CD14-positive monocyte (primary cell): Measurements from ENCODE around the gene WDR33. TPM values are rescaled to one million over a fixed set of nuclear protein-coding genes. Genes with fewer than 3 reads are reported as not detected.

Experiments used
- DNase-seq, 3 donors: peaks; one replicate each; pipeline ENCODE4 v3.0.0-alpha.2; 2011 to 2022
- H2AFZ ChIP-seq: 2 replicates; pipeline ENCODE4 v1.6.0; 2012; ENCODE audit warnings: mild to moderate bottlenecking, low read depth, low read length, inconsistent platforms; ENCODE audit not compliant: insufficient read depth, poor library complexity, severe bottlenecking
- H3K27ac ChIP-seq, 2 donors: 1 replicate in 1 of 2; 2 replicates in 1 of 2; pipeline ENCODE4 v1.5.1; 2012 to 2013; ENCODE audit warnings: low read length in 2 of 2, control low read depth in 1 of 2, inconsistent platforms in 1 of 2, low read depth in 1 of 2, mild to moderate bottlenecking in 1 of 2
- H3K27me3 ChIP-seq, 2 donors: one replicate each; pipeline versions ENCODE4 v1.6.0 to v1.6.1; 2011 to 2013; ENCODE audit warnings: low read length in 2 of 2; ENCODE audit not compliant: control insufficient read depth in 2 of 2, insufficient read depth in 2 of 2
- H3K36me3 ChIP-seq, 2 donors: replicated peaks in 1 of 2; 1 replicate in 1 of 2; 2 replicates in 1 of 2; pipeline versions ENCODE4 v1.5.1 to v1.6.1; 2012 to 2013; ENCODE audit warnings: low read length in 2 of 2, control low read depth in 1 of 2, inconsistent platforms in 1 of 2, mild to moderate bottlenecking in 1 of 2; ENCODE audit not compliant: insufficient read depth in 2 of 2, control insufficient read depth in 1 of 2
- H3K4me1 ChIP-seq, 2 donors: 1 replicate in 1 of 2; 2 replicates in 1 of 2; pipeline versions ENCODE4 v1.5.1 to v1.6.1; 2012 to 2013; ENCODE audit warnings: low read length in 2 of 2, control low read depth in 1 of 2, inconsistent platforms in 1 of 2, mild to moderate bottlenecking in 1 of 2, moderate library complexity in 1 of 2; ENCODE audit not compliant: insufficient read depth in 2 of 2, control insufficient read depth in 1 of 2
- H3K4me2 ChIP-seq: replicated peaks from 2 replicates; pipeline ENCODE3; 2012; ENCODE audit warnings: low read length, moderate library complexity, mild to moderate bottlenecking; ENCODE audit not compliant: poor library complexity, severe bottlenecking; ENCODE audit errors: extremely low read depth
- H3K4me3 ChIP-seq, 3 experiments: fragments of 200-600 bp in 1 of 3; sonication (generic) in 1 of 3; replicated peaks in 1 of 3; 1 replicate in 2 of 3; 2 replicates in 1 of 3; pipeline ENCODE4 v1.5.1; 2011 to 2013; ENCODE audit warnings: low read length in 3 of 3, mild to moderate bottlenecking in 3 of 3, control low read depth in 2 of 3, low read depth in 2 of 3, inconsistent platforms in 1 of 3, moderate library complexity in 1 of 3
- H3K79me2 ChIP-seq: 2 replicates; pipeline ENCODE4 v1.6.0; 2012; ENCODE audit warnings: mild to moderate bottlenecking, control low read depth, inconsistent platforms, low read length, moderate library complexity; ENCODE audit not compliant: insufficient read depth
- H3K9ac ChIP-seq: 2 replicates; pipeline ENCODE4 v1.6.0; 2017; ENCODE audit warnings: low read length, mild to moderate bottlenecking; ENCODE audit not compliant: insufficient read depth, poor library complexity, severe bottlenecking
- H3K9me3 ChIP-seq, 2 donors: replicated peaks in 1 of 2; 1 replicate in 1 of 2; 2 replicates in 1 of 2; pipeline versions ENCODE4 v1.5.1 to v1.6.1; 2012 to 2013; ENCODE audit warnings: low read length in 2 of 2, control low read depth in 1 of 2; ENCODE audit not compliant: control insufficient read depth in 1 of 2, insufficient read depth in 1 of 2
- H4K20me1 ChIP-seq: 2 replicates; pipeline ENCODE4 v1.6.0; 2012; ENCODE audit warnings: mild to moderate bottlenecking, low read length, control low read depth, moderate library complexity; ENCODE audit not compliant: insufficient read depth
- H3K27ac Mint-ChIP-seq, 7 donors: one replicate each; pipeline ENCODE4 v1.8.0; 2020; ENCODE audit warnings: mild to moderate bottlenecking in 7 of 7, mixed read lengths in 7 of 7, moderate library complexity in 6 of 7, inconsistent platforms in 2 of 7
- H3K27me3 Mint-ChIP-seq, 3 donors: one replicate each; pipeline ENCODE4 v1.8.0; 2021 to 2022; ENCODE audit warnings: low read depth in 3 of 3, mild to moderate bottlenecking in 3 of 3, mixed read lengths in 3 of 3, moderate library complexity in 3 of 3, inconsistent platforms in 1 of 3
- H3K36me3 Mint-ChIP-seq, 2 donors: one replicate each; pipeline ENCODE4 v1.8.0; 2020; ENCODE audit warnings: mixed read lengths in 2 of 2, inconsistent platforms in 1 of 2, mild to moderate bottlenecking in 1 of 2
- H3K4me1 Mint-ChIP-seq: one replicate; pipeline ENCODE4 v1.8.0; 2020; ENCODE audit warnings: mild to moderate bottlenecking, mixed read lengths
- H3K4me3 Mint-ChIP-seq, 2 donors: one replicate each; pipeline ENCODE4 v1.8.0; 2020; ENCODE audit warnings: mild to moderate bottlenecking in 2 of 2, mixed read lengths in 2 of 2, moderate library complexity in 1 of 2
- H3K9me3 Mint-ChIP-seq, 7 donors: one replicate each; pipeline ENCODE4 v1.8.0; 2020 to 2022; ENCODE audit warnings: mixed read lengths in 7 of 7, mild to moderate bottlenecking in 6 of 7, moderate library complexity in 6 of 7, inconsistent platforms in 2 of 7
- CTCF ChIP-seq: fragments of 200-600 bp; IDR thresholded peaks from one replicate; pipeline ENCODE4 v1.8.0; 2022; ENCODE audit warnings: antibody characterized with exemption, mild to moderate bottlenecking
- WGBS: methylation state at CpG from one replicate; pipeline ENCODE4 v1.1.5; 2013; ENCODE audit warnings: missing lambda C conversion rate; ENCODE audit not compliant: insufficient coverage; 5-methylcytosine and 5-hydroxymethylcytosine counted together
- intact Hi-C, 2 donors: fragments of 100-400 bp; cut with micrococcal nuclease; formaldehyde crosslinking; loops; one replicate each; pipeline versions ENCODE4 v1.15.0 to v1.15.1; 2023
- polyA plus RNA-seq, 3 donors: library from polyadenylated mRNA; depleted of rRNA in 1 of 3; unstranded in 2 of 3; stranded (reverse) in 1 of 3; fragments of 300-500 nt in 2 of 3; fragments of >200 nt in 1 of 3; fragmentation: Illumina TruSeq in 2 of 3; gene quantifications; 1 replicate in 2 of 3; 2 replicates in 1 of 3; pipeline ENCODE4 v1.2.3, GENCODE V29; 2012 to 2021

The WDR33 gene
- polyA plus RNA-seq, 3 donors: 12.5 to 19.6 (median 12.6) TPM

GRCh38 chr2:127652786-127653357, 158.1 kb downstream of the WDR33 start:
- H3K4me1 Mint-ChIP-seq: peaks cover 13% of the 10 kb centered on the region

GRCh38 chr2:127651971-127652550, 158.9 kb downstream of the WDR33 start:
- DNase-seq: no peak
- no peak overlapping the region for H3K4me3 Mint-ChIP-seq
- no peaks in the 10 kb centered on the region for H4K20me1 ChIP-seq
- H3K4me1 ChIP-seq: peaks cover 10 to 12% of the 10 kb centered on the region in 2 donors
- H3K27me3 Mint-ChIP-seq: peaks cover 2 to 9% (median 7%) of the 10 kb centered on the region in 3 donors
- 69% methylated on average over 10 of the region's 14 CpGs for WGBS
- H3K27ac Mint-ChIP-seq: no peak overlapping the region
- intact Hi-C loops: no loop called here
- no peak overlapping the region for H3K4me2 ChIP-seq
- H3K9me3 ChIP-seq: no peaks in the 10 kb centered on the region
- no peaks in the 10 kb centered on the region for H3K79me2 ChIP-seq
- no peak overlapping the region for H3K27ac ChIP-seq
- H3K9ac ChIP-seq: no peak overlapping the region
- H3K4me1 Mint-ChIP-seq: peaks cover 21% of the 10 kb centered on the region
- H3K36me3 ChIP-seq: no peaks in the 10 kb centered on the region
- H2AFZ ChIP-seq: peak overlapping the region; percentile 35
- no peaks in the 10 kb centered on the region for H3K9me3 Mint-ChIP-seq
- TF ChIP-seq CTCF: no peak
- H3K4me3 ChIP-seq: no peak overlapping the region
- no peaks in the 10 kb centered on the region for H3K27me3 ChIP-seq
- no peaks in the 10 kb centered on the region for H3K36me3 Mint-ChIP-seq

More at GRCh38 chr2:127652786-127653357, 158.1 kb downstream of the WDR33 start:
- peaks cover 0 to 2% (median 0%) of the 10 kb centered on the region in 7 donors for H3K9me3 Mint-ChIP-seq
- H3K27ac ChIP-seq: no peak overlapping the region
- H3K79me2 ChIP-seq: no peaks in the 10 kb centered on the region
- 88% methylated on average over 25 of the region's 25 CpGs for WGBS
- DNase-seq: no peak
- no peaks in the 10 kb centered on the region for H3K36me3 Mint-ChIP-seq
- no peak overlapping the region for H3K4me2 ChIP-seq
- no peaks in the 10 kb centered on the region for H3K36me3 ChIP-seq
- peaks cover 9% of the 10 kb centered on the region in 2 donors for H3K4me1 ChIP-seq
- H3K27me3 Mint-ChIP-seq: peaks cover 2 to 8% (median 7%) of the 10 kb centered on the region in 3 donors
- intact Hi-C loops: no loop called here
- no peak overlapping the region for H2AFZ ChIP-seq
- H3K4me3 Mint-ChIP-seq: no peak overlapping the region
- H3K27me3 ChIP-seq: no peaks in the 10 kb centered on the region
- H3K9me3 ChIP-seq: no peaks in the 10 kb centered on the region
- no peaks in the 10 kb centered on the region for H4K20me1 ChIP-seq
- H3K9ac ChIP-seq: no peak overlapping the region
- TF ChIP-seq CTCF: no peak
- no peak overlapping the region for H3K27ac Mint-ChIP-seq
- no peak overlapping the region for H3K4me3 ChIP-seq
